Activated CD4-positive, alpha-beta T cell treated with anti-CD3 and anti-CD28 coated beads for 48 hours (primary cell): ENCODE data around the gene NEBL.

Experiments
- DNase-seq: peaks from one replicate; pipeline ENCODE4 v3.0.0-alpha.2; 2020

The NEBL gene

DNA sequence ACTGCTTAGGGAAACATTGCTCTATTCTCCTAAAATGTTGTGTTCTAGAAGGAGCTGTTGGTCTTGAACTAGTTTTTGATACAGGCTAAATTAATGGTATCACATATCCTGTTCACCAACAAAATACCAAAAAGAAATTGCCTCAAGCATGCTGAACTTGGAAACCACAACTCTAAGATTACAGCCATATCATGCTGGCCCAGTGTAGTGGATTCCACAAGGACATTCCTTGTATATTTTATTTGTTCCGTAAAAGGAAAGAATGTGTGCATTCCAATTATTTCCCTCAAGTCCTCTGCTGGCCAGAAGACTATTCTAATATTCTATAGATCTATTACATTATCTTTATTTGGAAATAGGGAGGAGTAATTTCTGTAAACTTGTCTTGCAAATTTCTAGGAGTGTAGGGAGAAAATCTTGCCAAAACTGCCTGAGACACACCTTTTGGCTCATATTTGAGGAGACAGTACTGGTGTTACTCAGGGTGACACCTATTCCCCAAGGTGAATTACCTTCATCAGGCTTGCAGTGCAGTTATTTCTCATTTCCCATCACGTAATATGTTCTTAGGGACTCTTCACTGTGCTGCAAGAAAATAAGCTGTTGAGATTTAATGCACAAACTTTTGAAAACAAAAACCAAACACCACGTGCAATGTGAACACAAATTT, 1.9 kb upstream of the NEBL start:
- no peak for DNase-seq

DNA sequence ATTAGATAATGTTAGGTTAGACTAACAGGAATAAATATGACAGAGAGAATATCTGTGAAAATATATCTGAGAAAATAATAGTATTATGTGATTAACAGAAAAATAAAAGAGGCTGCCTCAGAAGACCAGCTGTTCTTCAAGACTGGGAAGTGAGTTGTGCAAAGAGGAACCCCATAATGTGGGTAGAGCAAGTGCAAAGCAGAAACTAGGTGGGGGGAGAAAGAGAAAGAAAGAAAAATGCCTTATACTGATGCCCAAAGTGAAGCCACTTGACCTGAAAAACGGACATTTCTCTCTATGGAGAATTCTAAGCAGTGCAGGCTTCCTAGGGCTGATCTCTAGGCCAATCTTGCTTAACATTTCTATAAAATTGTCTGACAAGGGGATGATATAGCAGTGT, 3.8 kb downstream of the NEBL start:
- DNase-seq, result no peak

DNA sequence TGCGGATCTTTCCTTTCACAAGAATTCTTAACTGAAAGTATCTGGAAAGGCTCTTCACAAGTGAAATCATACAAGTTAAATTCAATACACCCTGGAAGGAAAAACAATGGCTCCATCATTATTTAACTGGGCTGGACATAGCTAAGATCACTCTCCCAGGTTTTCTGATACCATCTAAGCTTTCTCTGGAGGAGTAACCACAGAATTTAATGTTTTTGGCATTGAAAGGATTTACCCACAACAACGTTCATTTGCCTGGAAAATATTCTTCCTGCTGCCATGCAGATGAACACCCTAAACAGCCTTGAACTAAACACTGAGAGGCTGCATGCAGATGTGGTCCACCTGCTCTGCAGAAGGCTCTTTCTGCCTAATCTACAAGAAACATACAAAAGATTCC, 4.3 kb downstream of the NEBL start:
- no peak for DNase-seq

DNA sequence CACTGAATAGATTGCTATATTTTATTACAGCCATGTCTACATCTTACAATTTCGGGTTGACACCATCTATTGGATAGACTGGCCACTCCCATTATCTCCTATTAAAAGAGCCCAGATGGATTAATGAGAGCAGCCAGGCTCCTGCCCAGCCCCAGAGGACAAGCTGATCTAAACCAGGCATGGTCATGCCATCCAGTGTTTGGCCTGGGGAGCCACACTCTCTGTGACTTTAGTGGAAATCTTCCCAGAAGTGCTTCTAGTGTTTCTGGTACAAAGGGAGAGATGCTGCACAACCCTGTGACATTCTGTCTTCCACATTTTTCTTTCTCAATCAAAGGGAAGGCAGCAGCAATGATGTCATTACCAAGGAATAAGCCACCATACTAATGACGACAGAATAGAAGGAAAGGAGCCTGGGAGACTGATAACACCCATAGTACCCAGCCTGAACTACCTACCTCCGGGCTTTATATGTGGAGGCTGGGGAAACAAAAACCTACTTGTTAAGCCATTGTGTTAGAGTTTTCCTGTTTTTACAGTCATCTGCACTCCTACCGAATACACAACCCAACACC, 5.0 kb downstream of the NEBL start:
- no peak for DNase-seq

DNA sequence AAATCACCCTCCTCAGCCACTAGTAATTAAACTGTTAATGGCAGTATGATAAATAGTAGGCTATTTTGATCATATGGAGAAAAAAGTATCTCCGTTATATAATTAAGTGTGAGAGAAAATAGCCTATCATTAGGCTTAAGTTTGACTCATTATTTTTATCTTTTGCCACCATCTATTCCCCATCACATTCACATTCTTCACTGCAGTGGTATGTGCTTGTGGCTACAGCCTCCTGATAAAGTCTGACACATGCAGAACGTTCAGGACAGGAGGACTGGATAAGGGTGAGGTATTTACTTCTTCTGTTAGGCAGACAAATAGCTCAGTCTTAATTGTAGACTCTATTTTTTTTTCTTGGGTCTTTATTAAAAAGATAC, 5.8 kb downstream of the NEBL start:
- no peak for DNase-seq

DNA sequence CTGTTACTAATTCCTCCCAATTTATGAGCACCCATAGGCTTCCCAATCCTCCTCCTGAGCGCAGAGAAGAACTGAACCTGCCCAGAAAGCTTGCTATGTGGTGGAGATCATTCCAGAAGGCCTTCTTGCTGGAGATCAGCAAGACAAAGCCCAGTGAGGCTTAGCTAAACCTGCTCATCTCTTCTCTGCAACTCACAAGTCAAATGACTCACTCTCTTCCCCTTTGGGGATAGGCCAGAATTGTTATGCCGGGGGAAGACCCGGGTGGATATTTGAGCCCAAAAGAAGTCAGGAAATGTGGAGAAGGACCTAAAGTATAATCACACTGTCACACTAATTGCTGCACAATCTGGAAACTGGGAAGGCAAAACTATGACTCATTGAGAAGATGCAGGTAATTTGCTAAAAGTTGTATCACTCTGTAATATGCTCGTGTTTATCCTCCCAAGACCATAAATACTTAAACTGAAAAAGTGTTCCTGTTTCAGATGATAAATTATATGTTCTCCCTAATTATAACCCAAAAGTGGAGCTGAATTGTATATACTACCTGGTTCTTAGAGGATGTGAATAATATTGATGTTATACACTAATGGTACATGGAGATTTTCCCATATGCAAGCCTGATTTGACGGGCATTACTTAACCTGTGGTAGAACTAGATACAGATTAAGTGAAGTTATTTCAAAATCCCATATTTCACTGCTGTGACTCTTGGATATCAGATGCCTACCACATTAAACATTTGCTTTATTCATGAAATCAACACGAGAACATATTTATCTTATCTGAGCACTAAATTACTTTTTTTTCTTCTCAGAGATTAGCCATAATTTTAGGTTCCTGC, 6.4 kb downstream of the NEBL start:
- no peak for DNase-seq

DNA sequence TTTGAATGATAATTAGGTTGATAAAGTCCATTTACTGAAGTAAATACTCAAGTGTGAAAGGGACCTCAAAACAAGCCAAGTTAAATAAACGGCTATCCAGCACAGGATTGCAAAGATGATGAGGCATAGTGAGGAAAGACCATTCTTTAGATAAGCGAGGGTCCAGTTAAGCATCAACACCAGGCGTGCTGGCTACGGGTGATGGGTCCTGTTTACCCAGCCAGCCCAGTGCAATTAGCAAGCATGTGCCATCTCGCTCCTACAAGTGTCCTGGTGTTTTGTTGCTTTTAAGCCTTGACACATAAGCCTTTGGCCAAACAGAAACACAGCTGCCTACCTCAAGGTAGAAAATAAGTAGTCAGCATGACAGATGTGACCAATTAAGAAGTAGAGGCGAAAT, 7.1 kb downstream of the NEBL start:
- no peak for DNase-seq

DNA sequence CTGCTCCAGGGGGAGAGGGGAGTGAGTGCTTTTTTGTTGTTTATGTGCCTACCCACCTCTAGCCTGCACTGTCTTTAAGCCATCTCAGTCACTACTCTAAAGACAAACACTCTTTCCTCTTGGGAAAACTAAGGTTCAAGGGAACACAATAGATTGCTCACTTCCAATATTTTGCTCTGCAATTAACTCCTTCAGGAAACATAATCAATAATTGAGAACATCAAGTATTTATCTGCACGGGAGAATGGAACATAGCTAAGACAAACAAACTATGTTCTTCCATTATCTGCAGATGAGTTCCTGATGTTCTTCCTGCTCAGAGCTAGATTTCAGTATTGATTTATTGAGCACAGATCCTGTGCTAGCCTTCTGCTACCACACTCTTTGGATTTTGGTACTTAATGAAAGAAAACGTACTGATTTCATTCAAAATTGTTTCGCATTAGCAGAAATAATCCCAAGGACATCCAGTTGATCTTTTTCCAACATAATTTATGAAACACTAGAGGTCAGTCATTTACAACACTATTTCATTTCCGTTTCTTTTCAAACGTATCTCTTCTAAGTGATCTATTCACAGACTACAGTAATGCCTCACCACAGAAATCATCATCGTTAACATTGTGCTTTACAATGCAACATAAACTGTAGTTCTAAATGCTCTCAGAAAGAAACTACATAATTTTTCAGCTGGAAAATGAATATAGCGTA, 8.3 kb downstream of the NEBL start:
- no peak for DNase-seq

DNA sequence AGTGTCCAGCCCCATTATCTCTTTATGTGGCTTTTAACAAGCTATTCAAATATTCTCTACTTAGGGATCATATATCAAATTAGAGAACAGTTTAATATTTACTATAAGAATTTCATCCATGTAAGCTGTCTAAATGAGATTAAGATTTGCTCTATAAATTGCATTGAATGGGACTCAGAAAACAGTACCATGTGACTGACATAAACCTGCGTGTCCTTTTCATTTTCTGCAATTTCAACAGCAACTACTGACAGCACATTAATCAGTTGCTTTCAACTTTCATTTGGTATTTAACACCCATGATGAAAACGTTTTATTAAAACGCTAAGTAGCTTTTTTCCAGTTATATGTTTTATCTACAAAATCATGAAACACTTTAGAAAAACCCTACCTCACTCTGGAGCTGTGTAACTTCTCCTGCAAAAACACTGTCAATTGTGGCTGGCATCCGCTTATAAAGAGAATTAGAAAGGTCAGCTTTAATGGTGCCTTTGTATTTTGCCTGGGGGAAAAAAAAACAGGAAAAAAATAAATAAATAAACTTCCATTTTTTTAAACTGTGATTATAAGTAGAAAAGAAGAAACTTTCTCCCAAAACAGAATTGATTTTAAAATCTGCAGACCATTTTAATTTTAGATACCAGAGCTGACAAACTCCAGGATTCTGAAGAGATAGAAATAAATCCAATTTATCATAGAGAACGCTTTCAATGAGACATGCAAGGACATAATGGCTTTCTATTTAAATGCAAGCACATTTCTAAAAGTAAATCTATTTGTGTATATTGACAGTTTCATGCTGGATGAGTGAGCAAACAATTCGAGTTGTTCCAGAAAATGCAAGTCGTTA, 9.2 kb downstream of the NEBL start:
- DNase-seq, result no peak

DNA sequence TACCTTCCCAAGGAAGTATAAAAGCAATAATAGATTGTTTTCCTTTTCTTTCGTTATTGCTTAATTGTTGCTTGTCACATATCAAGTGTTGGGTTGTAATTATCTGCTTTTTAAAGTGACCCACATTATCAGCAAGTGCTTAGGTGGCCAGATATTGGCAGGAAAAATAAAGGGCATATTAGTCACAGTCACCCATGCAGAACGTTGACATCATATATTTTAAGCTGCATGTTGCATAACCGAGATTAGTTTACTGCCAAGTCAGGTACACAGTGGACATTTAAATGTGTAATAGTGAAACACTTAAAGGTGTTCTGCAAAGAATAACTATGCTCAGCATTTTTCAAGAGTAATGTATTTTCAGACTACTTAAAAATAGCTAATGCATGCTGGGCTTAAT, 11.4 kb downstream of the NEBL start:
- no peak for DNase-seq

DNA sequence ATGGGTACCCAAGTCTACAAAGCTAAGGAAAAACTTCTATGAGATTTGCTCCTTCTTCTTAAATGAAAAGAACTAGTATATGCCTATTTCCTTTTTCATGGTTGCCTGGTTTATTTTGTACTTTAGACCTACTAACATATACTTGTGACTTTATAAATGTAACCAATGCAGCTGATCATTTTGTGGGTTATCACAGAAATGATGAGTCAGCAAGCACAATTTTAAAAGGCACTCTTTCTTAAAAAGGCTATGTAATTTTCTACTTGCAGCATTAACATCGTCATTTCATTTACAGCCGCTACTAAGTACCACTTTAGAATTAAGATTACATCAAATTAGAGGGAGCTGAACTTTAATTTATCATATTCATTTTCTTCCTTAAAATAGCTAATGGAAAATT, 13.6 kb downstream of the NEBL start:
- no peak for DNase-seq

DNA sequence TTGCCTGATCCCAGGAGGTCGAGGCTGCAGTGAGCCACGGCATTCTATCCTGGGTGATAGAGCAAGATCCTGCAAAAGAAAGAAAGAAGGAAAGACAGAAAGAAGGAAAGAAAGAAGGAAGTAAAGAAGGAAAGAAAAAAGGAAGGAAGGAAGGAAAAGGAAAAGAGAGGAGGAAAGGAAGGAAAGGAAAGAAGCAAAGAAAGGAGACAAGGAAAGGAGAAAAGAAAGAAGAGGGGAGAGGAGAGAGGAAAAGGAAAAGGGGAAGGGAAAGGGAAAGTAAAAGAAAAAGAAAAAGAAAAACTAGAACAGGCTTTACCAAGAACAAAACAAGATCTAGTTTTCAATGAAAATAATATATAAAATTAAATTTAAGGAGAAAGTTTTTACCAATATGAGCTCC, 15.0 kb downstream of the NEBL start:
- no peak for DNase-seq

DNA sequence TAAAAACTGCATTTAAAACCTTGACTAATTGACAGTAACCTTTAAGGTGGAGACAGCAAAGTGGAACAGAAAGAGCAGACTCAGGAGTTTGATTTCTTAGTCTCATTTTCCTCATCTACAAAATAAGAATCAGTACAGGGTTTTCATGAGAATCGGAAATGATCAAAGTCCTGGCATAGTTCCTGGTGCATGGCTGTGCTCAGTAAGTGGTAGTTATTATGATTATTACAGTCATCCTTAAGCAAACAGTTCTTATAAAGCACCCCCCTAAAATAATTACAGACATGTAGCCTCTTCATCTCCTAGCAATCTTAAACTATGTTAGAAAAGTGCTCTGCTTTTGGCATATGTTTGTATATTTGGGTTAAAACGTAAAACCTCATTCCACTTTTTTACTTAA, 18.0 kb downstream of the NEBL start:
- DNase-seq, result no peak

DNA sequence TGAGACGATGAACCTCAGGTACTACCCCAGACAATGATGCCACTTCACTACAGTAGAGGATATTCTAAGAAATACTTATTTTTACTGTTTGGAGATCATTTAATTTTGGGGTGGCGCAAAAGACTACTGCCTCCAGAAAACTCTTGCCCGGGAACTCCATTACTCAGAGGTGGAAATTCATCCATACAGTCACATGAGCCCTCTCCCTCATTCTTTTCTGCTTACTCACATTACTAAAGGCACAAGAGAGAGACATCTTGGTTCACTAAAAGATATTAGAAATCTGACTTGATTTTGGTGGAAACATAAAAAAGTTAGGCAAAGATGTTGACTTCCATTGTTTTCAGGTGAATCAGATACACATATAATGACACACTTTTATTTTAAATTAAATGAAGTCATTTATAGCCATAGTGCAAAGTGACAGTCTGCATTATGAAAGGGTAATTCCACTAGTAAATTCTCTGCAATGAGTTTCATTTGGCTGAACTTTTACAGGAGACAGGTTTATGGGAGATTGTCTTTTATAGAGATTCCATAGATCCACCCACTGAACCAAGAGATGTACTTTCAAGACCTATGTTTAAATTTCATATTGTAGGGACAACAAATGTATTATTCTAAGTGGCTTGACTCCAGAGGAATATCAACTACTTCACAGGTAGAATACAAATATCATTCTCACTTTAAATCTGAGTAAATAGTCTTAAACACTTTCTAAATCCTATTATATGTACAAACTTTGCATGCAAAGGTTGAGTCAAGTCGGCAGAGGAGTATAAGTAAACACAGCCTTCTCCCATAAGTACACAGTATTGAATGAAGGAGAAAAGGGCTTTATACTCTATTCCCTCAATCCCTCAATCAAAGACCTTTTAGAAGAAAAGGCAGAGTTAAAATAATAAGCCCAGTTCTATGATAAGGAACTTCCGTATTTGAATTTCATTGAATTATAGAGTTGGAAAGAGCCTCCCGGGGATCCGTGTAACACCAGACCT, 18.8 kb downstream of the NEBL start:
- DNase-seq, result no peak

DNA sequence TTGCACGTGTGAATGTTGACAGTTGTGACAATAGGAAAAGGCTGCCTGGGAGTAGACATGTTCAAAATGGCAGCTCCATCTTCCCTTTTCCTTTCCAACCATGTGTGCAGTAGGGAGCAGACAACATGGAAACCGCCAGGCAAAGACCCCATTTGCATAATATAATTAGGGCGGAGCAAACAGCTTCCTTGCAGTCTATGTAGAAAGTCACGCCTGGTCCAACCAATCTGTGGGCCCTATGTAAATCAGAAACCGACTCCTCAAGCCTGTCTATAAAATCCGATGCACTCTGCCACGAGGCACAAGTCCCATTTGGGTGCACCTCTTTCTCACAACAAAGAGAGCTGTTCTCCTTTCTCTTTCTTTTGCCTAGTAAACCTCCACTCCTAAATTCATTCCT, 19.6 kb downstream of the NEBL start:
- DNase-seq, result no peak

DNA sequence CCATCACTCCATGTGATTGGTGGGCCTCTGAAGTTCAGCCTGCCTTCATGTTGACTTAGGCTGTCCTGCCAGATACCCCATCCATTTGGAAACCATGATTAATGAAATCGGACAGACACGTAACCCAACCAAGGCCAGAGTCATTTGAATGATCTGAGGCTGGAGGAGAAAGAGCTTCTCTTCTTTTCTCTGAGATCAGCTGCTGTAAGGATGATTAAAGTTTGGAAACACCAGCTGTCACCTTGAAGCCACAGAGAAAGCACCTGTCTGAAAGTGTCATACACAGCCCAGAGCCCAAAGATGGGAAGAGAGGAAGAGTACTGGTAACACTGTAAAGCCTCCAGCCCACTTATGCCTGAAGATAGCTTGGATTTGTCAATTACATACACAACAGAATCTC, 22.9 kb downstream of the NEBL start:
- no peak for DNase-seq

DNA sequence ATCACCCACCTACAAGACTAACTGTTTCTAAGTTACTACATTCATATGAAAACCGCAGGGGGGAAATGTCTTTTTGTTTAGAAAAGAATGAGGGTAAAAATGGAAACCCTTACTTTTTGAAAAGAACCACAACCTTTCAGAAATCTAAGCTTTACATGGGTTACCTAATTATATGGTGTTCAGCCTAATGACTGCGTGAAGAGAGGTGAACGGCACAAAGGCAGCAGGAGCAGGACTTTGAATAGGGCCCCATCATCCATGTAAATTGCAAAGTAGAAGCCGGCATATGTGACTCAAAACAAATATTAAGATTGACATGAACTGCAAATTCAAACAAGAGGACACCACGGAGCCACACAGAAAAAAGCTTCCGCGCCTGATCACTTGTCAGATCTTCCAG, 25.1 kb downstream of the NEBL start:
- no peak for DNase-seq

DNA sequence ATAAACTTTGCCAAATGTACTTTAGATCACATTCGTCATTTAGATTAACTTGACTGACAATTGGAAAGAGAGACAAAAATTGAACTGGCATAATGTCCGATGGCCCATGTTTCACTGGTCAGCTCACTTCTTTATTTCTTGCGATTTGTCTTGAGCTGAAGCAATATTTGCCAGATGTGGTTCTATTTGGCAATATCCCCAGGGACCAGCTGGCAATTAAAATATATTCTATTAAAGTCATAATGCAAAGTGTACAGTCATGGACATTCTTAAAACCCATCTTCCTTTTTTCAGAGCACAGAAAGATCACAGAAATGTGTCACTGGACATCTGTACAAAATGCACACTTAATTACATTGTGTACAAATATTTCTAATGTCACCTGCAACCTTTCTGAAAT, 26.3 kb downstream of the NEBL start:
- DNase-seq, result no peak

DNA sequence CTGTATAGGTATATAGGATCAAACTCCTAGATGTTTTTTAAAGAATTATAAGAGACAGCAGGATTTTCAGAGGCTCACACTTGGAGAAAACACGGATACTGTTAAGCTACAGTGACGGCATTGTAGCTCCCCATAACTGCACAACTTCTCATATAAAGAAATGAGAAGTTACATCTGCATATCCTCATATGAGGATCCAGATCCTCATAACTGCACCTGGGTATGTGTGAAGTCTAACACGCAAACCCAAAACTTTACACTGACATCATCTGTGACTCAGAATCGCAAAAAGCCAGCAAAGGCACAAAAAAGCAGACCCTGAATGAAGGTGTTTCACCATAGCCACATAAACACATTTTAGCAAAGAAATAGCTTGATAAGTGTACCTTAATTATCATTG, 34.1 kb downstream of the NEBL start:
- DNase-seq, result no peak

DNA sequence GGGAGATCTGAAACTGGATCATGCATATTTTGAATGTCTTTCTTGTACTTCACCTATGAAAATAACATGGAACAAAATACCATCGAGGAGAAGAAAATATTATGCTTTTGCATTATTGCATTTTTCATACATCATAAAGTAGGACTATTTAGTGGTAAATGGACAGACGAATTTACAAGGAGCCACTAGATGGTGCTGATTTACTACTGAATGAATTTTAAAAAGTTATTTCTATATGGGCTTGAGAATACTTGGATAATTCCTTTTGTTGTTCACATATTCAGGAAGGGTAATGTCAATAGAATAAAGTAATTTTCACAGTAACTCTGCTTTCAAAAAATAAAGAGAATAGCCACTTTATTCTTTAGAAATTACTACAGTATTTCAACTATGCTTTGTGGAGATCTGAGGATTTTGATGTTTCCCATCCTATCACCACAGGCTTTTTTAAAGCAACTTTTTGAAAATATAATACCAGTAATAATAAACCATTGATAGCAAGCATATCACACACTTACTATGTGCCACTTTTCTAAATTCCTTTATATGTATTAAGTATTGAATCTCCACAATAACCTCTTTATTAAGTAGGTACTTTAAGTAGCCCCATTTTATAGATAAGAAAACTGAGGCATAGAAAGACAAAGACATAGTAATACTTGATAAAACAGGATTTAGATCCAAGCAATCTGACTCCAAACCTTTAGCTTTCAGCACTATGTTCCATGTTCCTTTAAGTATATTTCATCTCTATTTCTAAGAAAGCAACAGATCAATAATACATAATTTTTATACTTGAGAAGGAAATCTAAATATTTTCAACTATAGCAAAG, 38.6 kb downstream of the NEBL start:
- DNase-seq, result no peak

DNA sequence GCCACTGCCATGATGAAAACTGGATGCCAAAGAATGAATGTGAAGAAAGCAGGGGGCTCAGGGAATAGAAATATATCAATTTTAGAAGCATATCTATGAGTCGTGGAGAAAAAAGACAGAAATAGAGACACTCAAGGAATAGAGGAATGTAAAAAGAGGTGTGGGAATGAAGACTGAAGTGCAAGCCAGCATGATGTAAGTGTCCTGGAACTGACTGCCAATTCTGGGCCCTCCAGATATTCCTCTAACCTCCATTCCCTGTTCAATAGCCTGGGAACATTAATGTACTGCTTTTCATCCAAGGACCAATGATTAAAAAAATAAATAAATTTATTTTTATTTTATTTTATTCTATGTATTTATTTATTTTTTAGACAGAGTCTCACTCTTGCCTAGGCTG, 40.6 kb downstream of the NEBL start:
- DNase-seq, result no peak
